ENCODE measurements around the gene COBLL1.
"Not testable (repeated sequence)": the region's sequence is repeated elsewhere in the genome, so short reads cannot be mapped to it uniquely, and the experiment has no call there.

Gene COBLL1

DNA sequence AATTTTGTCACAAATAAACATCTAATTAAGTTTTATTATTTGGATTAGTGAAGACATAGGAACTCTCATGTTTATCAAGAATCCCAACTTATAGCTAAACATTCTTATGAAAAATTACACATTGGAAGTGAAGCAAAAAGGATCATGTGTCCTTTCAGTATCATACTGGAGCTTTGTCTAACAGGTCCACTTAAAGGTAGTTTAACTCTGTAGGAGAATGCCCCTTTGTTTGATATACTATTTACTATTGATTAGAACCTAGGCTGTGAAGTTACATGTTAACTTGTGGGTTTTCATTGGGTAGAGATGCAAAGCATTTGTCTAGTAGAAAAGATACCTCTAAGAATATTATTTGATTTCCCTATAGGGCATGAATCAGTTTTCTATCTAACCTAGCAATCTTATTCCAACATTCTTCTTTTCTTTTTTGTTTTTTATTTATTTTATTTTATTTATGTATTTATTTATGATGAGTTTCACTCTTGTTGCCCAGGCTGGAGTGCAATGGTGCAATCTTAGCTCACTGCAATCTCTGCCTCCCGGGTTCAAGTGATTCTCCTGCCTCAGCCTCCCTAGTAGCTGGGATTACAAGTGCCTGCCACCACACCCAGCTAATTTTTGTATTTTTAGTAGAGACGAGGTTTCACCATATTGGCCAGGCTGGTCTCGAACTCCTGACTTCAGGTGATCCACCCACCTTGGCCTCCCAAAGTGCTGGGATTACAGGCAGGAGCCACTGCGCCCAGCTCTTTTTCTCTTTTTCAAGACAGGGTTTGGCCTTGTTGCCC, 18.5 kb upstream of the COBLL1 start:
- DNase-seq: not testable (repeated sequence)

DNA sequence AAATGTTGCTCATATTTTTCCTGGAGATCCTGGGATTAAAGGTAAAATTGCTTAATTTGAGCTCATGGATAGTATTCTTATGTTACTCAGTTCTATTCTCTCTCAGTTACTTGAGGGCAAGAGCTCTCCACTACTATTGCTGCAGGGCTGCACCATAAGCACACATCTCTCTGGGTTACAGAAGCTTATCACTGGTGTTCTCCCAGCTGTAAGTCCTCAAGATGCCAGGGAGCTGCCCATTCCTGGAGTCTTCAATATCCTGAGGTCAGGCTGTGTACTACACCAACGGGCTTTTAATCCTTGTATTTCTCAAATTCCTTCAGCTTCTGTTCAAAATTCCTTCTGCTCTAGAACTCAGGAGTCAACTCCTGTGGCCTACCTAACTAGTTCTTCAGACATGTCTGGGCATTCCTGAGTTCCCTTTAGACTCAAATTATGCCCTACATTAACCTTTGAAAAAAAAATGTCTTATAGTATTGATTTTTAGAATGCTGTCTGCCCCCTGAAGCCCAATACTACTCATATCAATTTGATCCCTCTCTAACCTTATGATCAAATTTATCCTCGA, 17.7 kb upstream of the COBLL1 start:
- no peak for DNase-seq

DNA sequence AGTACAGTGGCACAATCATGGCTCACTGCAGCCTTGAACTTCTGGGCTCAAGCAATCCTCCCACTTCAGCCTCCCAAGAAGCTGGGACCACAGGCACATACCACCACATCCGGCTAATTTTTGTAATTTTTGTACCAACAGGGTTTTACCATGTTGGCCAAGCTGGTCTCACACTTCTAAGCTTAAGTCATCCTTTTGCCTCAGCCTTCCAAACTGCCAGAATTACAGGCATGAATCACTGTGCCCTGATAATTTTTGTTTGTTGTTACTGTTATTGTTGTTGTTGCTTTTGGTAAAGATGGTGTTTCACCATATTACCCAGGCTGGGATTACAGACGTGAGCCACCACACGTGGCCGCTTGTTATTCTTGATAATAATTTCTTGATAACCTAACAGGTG, 10.5 kb upstream of the COBLL1 start:
- DNase-seq: no peak

DNA sequence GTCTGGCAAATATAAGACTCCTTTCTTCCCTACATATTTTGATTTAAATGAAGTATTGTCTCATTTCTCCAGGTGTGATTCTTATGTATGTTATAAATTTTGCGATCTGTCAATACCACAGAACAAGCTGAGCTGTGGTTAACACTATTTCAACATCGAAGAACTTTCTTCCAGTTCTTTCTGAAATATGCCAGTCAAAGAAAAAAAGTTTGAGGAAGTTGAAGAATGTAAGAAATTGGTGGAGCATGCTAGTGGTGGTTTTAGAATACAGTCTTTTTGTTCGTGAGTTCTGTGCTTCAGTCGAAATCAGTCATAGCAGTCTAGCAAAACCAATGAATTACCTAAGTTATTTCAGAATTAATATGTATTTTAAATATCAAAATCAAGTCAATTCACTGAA, 8.6 kb upstream of the COBLL1 start:
- no peak for DNase-seq

DNA sequence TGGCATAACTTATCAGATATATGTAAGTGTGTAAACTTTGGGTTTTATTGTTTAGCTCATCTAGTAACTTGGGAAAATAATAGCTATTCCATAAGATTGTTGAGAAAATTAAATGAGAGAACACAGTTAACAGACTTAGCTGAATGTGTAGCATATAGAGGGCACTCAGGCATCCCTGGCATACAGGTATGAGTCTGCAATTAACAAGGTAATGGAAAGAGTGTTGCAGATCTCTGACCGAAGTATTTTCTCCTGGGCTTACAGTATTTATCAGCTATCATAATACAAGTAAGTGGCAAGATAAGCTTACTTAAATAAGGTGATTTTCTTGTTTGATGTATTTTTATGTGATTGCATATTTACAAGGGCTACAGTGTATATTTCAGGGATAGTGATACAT, 7.9 kb upstream of the COBLL1 start:
- DNase-seq: no peak

DNA sequence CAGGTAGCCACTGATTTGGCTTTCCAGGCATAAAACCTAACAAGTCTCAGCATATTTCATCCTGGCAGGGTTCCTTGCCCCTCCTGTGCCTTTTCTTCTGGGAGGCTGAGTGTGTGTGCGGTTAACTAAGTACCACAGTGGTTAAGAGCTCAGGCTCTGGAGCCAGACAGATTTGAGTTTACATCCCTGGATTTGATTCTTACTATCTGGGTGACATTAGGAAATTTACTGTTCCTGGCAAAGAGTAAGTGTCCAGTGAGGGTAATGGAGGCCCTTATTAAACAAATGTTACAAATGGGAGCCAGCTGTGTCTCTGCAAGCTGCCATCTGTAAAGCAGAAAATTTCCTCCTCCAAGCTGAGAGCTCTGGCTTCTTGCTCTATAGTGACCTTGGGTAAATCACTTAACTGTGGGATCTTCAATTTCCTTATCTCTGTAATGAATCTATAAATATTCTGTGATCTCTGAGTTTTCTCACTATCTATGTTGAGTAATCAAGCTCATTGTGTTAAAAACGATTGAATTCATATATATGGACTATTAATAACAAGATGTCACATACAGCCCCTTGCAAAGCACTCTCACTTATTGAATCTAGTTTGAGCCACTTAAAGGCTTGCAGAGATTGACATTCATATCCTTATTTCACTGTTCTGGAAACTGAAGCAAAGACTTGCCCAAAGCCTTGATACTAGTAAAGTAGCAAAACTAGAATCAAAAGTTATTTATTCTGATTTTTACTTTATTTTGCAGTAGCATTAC, 6.5 kb upstream of the COBLL1 start:
- no peak for DNase-seq

DNA sequence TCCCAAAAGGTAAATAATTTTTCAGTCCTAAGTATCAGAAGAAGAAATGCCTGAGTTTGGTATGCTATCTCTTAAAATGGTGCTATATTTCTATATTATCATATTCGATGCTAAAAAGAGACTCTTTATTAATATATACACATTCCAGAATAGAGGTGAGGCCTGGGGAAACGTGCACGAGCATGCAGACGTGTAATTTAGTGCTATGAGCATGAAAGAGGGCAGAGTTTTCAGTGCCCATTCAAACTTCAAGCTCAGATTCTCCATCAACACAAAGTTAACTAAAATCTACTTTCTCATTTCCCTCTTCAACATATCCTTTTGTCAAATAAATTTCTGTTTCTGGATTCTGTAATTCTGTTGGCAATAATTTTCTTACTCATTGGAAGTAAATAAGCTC, 5.7 kb upstream of the COBLL1 start:
- no peak for DNase-seq

DNA sequence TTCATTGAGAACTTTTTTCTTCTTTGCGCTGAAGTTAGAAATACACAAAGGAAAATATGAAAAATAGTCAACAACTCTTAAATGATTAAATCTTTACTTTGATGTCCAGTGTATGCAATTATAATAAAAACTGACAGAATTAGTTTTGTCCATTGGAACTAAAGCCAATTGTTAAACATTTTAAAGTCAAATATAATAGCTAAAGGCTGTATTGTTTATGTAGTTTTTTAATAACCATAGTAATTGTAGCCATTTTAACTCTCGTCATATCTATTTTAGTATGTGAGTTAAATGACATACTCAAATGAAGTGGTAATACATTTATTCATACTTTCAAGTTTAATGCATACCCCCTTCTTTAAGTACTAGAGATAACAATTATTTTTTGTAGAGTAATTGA, 4.7 kb upstream of the COBLL1 start:
- no peak for DNase-seq

DNA sequence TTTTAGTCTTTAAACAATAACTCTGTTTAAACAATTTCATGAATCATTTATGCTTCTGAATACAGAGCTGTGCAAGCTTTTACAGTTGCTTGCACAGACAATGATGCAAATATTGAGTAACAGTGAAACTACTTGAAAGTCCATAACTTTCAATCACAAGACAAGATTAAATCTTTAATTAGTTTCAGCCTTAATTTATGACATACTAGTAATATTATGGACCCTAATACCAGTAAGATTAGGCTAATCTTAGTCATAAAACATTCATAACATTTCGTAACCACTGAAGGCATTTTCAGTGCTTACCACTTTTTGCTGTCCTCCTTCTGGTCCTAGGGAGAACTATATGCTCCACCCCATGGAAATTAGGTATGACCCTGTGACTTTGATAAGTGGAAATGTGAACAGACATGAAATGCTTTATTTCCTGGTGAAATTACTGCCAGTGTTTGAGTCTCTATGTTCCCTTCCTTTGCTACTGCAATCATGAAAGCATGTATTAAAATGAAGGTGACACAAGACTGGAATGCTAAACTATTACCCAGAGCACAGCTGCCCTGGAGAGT, 1.8 kb upstream of the COBLL1 start:
- DNase-seq: no peak

DNA sequence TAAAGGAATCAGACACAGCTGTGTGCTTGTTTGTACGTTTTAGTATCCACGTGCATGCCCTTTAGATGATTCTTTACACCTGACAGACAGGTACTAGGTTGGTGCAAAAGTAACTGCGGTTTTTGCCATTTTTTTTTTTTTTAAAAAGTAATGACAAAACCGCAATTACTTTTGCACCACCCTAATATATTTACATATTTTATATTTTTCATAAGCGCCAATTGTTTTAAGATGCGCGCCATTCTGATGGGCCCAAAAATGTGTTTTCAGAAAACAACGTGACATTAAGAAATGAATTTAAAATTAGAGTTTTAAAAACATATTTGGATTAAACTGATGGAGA, 972 bp upstream of the COBLL1 start:
- no peak for DNase-seq

DNA sequence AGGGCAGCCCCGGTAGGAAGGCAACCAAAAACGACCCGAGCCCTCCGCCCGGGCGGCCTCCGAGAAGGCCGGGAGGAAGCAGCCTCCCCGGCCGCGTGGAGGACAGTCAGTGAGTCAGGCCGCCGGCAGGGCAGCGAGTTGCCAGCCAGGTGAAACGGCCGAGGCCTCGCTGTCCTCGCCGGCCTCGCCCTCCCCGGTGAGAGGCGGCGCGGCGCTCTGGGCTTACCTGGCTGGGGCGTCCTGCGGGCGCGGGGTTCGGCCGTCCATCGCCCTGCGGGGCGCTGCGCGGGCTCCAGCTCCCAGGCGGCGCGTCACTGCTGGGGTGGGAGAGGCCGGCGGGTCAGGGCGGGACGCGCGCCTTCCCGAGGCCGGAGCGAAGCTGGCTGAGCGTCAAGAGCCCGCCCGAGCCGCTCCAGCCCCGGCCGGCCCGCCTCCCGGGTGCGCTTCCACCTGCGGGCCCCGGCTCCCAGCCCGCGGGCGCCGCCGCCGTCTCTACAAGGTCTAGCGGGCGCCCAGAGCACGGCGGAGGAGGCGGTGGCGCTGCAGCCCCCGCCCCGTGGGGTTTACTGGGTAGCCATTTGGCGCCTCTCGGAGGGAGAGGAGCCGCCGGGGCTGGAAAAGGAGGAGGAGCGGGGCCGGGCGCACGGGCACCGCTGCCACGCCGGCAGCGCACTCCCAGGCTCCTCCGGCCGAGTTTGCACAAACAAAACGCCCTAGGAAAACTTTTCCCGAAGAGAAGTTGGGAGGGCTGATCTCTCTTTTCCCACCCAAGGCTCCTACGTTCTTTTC, 499 bp downstream of the COBLL1 start:
- no peak for DNase-seq

DNA sequence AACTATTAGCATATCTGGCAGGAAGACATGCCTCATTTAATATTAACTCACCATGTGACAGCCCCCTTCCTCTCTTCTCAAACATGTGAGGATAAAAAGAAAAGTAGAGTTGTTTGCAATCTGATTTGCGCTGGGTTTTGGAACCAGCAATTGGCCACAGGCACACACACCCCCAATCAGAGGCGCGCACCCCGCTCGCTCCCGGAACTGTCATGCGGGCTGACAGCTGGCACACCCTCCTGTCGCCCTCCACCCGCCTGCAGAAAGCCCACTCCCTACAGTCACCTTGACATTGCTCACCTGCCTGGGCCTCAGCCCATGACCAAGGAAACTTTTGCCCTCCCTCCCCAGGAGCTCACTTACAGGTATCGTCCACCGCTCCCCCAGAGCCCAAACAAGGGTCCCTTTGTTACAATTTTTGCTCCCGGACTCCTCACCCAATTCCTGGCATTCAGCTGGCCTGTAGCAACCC, 1.1 kb downstream of the COBLL1 start:
- no peak for DNase-seq

DNA sequence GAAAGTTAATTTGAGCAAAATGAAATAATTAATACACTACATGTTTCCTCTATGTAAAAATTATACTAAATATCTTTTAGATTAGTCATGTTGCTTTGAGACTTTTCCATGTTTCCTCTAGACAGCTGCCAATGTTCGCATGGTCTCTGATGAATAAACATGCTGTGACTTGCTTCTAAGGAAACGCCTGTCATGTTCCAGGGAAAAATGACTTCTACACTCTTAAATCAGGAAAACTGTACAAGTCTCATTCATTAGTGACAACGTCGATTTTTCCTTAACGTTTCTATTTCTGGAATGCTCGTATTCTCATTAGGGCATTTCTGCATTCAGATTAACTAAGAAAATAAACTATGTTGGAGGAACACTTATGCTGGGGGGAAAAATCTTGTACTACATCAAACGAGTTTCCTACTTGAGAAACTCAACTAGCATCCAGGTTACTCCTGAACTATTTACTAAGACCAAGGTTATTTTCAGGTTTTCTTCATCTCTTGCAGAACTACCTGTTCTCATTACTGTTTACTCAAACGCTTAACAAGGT, 1.6 kb downstream of the COBLL1 start:
- DNase-seq: no peak

DNA sequence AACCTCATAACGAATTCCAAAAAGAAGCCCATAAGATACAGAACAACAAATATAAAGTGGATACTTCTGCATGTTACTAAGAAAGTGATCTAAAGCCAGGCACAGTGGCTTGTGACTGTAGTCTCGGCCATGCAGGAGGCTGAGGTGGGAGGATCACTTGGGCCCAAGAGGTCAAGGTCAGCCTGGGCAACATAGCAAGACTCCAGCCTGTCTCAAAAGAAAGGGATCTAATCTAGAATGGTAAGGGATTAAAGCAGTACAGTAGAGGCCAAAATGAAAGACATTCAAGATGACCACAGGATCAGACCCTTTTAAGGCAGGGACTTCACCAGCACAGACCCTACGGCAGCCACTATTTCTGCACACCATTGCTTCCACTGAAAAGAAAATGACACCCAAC, 3.8 kb downstream of the COBLL1 start:
- DNase-seq: no peak

DNA sequence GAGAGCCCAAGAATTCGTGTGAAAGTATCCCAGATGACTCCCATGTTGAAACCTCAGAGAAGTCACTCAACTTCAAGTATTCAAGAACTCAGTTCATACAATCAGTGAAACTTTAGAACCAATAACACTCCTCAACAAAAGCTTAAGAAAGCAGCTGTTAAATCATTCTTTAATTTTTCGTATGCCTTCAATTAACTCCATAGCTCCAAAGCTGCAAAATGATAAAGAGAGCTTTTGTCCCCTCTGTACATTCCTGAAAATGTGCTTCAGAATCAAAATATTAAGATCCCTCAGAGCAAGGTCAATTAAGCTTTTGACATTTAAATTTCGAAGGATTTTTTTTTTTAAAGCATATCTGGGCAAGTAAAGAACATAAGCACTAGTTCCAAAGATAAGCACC, 4.7 kb downstream of the COBLL1 start:
- DNase-seq: no peak

DNA sequence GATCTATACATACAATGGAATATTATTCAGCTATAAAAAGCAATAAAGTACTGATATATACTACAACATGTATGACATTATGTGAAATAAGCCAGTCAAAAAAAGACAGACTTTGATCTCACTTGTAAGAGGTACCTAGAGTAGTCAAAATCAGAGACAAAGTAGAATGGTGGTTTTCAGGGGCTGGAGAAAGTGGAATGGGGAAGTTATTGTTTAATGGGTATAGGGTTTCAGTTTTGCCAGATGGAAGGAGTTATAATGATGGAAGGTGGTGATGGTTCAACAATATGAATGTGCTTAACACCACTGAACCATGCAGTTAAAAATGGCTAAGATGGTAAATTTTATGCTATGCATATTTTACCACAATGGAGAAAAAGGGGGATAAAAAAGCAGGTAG, 6.3 kb downstream of the COBLL1 start:
- no peak for DNase-seq

DNA sequence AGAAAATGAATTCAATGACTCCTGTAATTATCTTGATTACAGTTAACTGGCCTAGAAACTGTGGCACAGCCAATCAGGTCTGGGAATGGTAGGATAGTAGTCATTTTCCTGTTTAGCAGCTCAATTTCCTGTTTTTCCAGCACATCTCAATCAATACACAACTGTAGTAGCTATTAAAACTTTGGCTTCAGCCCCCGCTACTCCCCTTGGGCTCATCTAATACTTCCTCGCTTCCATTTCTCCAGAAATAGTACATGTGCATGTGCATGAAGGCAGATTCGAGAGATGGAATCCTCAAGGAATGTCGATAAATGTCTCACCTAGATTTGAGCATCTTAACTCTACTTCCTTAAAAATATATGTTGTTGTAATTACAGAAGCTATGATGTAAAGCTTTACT, 9.7 kb downstream of the COBLL1 start:
- DNase-seq: no peak

DNA sequence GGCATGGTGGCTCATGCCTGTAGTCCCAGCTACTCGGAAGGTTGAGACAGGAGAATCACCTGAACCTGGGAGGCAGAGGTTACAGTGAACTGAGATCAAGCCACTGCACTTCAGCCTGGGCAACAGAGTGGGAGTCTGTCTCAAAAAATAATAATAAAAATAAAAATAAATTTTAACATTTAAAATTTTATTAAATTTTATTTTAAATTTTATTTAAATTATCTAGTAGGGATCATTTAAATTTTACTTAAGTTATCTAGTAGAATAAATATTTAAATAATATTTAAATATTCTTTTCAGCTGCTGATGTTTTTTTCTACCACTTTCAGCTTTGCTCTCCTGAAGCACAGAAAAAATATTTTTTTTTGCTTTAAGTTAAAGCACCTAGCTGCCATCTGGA, 10.4 kb downstream of the COBLL1 start:
- DNase-seq: no peak

DNA sequence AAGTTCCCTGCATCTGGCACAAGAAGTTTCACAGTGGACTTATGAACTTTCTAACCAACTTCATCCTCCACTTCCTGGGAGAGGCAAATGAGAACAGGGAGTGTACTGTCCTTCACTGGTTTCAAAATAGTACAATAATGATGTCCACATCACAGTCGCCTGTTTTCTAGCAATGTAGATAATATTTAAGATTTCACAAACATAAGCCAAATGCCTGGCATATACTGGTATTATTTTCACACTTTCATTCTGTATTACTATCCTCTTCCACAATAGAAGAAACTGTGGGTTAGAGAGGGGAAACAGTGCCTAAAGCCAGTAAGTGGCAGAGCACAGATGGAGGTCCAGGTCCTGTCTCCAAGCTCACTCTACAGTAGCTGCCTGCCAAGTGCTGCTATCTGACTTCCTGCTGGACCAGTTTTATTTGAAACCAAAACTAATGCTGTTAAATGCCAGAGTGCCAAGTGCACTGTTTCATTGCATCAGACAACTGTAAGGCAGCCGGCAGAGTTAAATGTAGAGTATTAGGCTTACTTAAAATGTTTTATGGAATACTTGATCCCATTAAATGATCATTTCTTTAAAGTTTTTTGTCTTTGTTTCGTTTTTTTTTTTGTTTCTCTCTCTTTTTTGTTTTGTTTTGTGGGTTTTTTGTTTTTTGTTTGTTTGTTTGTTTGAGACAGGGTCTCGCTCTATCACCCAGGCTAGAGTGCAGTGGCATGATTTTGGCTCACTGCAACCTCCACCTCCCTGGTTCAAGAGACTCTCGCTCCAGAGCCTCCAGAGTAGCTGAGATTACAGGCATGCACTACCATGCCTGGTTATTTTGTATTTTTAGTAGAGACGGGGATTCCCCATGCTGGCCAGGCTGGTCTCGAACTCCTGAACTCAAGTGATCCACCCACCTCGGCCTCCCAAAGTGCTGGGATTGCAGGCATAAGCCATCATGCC, 15.1 kb downstream of the COBLL1 start:
- no peak for DNase-seq

DNA sequence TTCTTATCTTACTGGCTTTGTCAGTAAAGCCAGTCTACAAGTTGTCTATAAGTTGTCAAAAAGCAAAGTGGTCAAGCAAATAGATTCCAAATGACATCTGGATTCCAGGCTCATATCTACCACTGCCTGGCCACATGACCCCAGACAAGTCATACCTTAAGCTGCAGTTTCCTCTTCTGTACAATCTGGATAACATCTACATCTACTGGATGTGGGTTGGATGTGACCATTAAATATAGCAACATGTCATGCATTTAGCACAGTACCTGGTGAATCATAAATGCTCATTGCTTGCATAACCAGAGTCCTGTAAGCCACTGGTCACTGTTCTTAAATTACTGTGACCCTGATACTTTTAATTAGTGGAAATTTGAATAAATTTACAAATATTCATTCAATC, 16.8 kb downstream of the COBLL1 start:
- DNase-seq: no peak

DNA sequence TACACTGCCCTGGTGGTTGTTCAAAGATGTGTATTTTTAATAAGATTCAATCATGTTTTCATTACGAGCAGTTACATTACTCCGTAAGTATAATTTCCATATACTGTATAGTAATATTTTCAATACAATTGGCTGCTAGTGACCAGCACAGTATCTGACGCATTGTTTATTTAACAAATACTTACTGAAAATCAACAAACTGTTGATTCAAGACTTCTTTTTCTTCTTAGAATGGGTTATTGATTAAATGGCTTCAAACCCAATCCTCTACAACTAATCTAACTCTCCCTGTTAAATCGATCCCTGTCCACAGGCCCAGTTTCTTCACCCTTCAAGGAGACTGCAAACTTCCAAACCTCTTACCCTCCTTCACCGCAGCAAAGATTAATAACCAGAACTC, 18.5 kb downstream of the COBLL1 start:
- DNase-seq: no peak

DNA sequence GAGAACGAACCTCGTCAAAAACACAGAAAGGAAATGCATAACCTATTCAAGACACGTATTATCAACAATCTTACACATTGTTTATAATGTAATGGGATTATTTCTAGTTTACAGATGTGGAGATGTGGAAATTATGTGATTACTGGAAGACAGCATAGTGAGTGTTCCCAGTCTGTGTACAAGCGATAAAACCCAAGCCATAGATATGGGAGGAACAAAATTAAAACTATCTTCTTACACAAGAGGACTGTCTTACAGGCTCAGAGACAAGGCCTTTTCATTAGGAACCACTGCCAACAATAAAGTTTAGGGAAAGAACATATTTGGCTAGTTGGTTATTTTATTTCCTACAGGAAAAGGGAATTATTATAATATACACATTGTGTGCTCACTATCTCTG, 20.3 kb downstream of the COBLL1 start:
- no peak for DNase-seq
